B cell (primary cell): ENCODE results near the gene MSI1.

Experiments
- CTCF ChIP-seq: fragments of 200-600 bp; IDR thresholded peaks from one replicate; pipeline ENCODE4 v1.8.0; 2022; ENCODE audit warnings: antibody characterized with exemption, mild to moderate bottlenecking
- EZH2 ChIP-seq: IDR thresholded peaks from 2 replicates; pipeline ENCODE4 v1.6.1; 2012; ENCODE audit warnings: borderline replicate concordance, low read depth, mild to moderate bottlenecking, moderate library complexity, low read length; ENCODE audit not compliant: insufficient read depth, poor library complexity, severe bottlenecking

GRCh38 chr12:120376934-120377572, 8.1 kb upstream of the MSI1 start:
- TF ChIP-seq CTCF, result no peak
- no peak for TF ChIP-seq EZH2
